SKM-1 (cell line): ENCODE data around the gene OR1L1.

ENCODE experiments used
- DNase-seq: peaks from one replicate; lab custom pipeline; 2025; ENCODE audit not compliant: unreplicated experiment; lab: John Stamatoyannopoulos, UW

OR1L1 gene, protein sequence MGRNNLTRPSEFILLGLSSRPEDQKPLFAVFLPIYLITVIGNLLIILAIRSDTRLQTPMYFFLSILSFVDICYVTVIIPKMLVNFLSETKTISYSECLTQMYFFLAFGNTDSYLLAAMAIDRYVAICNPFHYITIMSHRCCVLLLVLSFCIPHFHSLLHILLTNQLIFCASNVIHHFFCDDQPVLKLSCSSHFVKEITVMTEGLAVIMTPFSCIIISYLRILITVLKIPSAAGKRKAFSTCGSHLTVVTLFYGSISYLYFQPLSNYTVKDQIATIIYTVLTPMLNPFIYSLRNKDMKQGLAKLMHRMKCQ

DNA sequence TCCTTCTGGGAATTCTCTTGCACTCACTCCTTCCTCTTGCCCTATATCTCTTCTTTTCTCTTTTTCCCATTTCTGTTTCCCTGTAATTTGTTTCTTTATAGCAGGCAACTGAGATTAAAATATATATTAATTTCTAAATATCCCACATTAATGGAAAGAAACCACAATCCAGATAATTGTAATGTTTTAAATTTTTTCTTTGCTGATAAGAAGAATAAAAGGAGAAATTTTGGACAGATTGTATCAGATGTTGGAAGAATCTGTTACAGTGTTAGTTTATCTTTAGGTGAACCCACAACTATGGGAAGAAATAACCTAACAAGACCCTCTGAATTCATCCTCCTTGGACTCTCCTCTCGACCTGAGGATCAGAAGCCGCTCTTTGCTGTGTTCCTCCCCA lies at the start of gene OR1L1:
Gene OR1L1, plus strand, starts transcription at position 301 of the 400 bp plus-strand sequence. Its CDS starts 0 bp downstream, at position 301.
- DNase-seq, result no peak

DNA sequence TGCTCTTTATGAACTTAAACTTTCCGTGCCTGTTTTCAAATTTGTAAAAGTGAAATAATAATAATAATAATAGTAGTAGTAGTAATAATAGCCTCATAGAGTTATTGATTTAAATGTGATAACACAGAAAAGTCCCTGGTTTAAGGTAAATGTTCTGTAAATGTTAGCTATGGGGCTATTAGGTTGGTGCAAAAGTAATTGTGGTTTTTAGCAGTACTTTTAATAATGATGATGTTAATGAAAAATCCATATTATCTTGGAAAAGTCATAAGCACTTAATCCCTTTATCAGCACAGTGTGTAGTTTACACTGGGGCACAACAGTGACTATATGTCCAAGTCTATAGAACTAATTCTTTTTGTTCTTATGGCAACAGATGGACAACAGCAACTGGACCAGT lies 47.2 kb upstream of the OR1L1 start, which contains the start of gene OR1Q1:
Gene OR1Q1, plus strand, starts transcription at position 377 of the 400 bp plus-strand sequence. Its CDS starts 0 bp downstream, at position 377.
- DNase-seq, result no peak

DNA sequence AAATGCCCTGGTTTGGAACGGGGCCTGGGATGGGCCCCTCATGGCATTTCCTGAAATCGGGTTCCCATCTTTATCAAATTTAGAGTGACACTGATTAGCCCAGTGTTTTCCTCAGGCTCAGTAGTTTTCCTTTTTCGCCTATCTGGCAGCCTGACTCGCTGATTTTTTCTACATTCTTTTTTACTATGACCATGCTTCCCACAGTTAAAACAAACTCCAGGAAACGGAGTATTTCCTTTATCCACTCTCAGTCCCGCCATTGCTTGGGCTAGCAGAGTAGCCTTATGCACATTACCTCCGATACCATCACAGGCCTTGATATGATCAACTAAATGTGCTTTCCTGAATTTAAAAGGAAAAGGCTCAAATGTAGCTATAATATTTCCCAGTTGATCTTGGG lies 41.5 kb upstream of the OR1L1 start:
- no peak for DNase-seq

DNA sequence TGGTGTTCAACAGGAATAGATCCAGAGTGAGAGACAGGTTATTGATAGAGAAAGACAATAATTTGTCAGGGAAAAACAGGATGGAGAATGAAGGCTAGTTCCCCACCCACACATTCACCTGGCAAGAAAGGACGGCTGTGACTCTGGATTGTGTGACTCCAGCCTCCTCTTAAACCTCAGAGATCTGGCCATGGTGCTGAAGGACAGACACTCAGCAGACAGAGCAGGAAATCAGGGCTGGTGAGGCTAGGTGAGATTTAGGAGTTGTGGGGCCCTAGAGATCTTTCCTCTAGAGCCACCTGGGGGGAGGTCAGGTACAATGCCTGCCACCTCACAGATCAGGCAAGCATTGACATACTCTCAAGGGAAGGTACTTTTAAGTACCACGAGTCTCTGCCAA lies 19.3 kb upstream of the OR1L1 start:
- DNase-seq, result no peak

DNA sequence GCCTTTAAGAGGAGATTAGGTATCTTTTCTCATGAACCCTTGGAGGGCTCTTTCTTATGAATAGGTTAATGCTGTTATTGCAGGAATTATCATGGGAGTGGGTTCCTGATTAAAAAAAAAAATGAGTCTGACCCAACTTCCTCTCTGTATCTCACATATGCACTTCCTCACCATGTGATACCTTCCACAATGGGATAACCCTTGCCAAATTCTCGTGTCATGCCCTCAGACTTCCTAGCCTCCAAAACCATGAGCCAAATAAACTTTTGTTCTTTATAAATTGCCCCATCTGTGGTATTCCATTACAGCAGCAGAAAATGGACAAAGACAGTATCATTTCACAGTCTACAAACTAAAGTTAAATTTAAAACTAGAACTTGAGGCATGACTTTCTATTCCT lies 5.1 kb upstream of the OR1L1 start:
- DNase-seq, result no peak

DNA sequence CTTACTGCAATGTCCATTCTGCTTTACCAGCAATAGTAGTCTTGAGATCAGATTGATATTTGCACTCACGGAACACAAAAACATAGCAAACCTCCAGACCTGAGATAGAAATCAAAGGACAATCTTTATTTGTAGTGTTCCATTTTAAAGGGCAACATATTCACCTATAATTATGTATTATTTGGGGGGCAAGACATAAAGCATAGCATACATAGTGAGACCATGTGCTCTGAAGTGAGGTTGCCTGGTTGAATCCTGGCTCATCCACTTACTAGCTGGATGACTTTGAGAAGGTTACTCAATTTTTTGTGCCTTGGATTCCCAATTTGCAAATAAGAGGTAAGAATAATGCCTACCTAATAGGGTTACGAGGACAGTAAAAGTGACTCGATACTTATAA lies 4.0 kb upstream of the OR1L1 start, which contains the start of gene OR1B1:
Gene OR1B1, minus strand, starts transcription at position 101 of the 400 bp plus-strand sequence.
- no peak for DNase-seq

DNA sequence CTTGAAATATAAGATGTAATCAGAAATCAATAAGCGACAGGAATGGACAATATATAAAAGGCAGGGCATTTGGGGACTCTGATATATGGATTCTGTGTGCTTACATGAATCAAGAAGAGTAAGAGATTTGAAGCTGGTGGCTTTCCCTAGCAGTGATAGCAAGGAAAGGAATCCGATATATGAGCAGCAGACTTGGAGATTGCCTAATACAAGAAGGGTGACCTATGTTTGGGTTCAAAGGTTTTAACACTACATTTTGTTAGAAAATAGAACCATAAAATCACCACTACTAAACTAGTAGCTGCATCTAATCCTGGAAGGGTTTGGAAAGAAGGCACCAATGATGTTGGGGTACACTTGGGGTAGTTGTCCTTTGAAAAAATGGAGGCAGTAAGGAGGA lies 11.0 kb downstream of the OR1L1 start:
- DNase-seq, result no peak

DNA sequence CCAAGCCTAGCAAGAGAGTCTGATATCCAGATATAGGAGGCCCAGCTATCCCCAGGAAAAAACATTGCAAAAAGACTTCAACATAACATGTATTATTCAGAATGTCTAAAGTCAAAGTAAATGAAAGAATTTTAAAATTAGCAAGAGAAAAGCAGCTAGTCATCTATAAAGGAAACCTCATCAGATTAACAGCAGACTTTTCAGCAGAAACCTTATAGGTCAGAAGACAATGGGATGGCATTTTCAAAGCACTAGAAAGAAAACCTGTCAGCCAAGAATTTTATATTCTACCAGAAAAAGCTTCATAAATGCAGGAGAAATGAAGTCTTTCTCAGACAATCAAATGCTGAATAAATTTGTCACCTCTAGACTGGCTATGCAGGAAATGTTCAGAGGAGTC lies 23.3 kb downstream of the OR1L1 start:
- DNase-seq, result no peak

DNA sequence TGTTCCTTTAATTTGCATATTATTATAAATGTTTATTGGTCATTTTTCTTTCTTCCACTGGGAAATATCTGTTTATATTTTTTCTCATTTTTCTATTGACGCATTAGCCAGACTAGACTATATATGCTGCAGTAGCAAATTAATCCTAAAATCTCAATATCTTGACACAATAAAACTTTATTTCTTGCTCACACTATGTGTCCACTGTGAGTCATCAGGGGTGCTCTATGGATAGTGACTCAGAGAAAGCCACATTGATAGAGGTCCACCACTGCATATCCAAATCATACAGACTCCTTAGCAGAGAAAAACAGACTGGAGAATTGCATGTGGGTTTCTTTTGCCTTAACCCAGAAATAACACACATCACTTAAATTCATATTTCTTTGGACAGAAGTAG lies 34.2 kb downstream of the OR1L1 start:
- no peak for DNase-seq
